NCI-H146 treated with DMSO at 0.1 percent for 48 hours (cell line): Measurements from ENCODE around the gene HEXA.
A peak's percentile ranks its signal among the peaks of the same experiment; 100 is the strongest.
"Not testable (repeated sequence)": the region's sequence is repeated elsewhere in the genome, so short reads cannot be mapped to it uniquely, and the experiment has no call there.

Experiments used
- DNase-seq: peaks from one replicate; lab custom pipeline; 2025; ENCODE audit not compliant: unreplicated experiment; lab: John Stamatoyannopoulos, UW

Gene HEXA

GRCh38 chr15:72375846-72376581, at the start of gene HEXA:
TSS of gene HEXA (minus strand) at chr15:72376014. CDS start at chr15:72375972, 42 bp downstream.
- peak; percentile 78 for DNase-seq

GRCh38 chr15:72423256-72423655, 47.4 kb upstream of the HEXA start:
- DNase-seq: no peak

- DNase-seq: no peak
These were observed 45.7 kb upstream of the HEXA start for GRCh38 chr15:72421484-72421883.

- no peak for DNase-seq
These were observed 44.8 kb upstream of the HEXA start for GRCh38 chr15:72420576-72420975.

- not testable (repeated sequence) for DNase-seq
These were observed 44.0 kb upstream of the HEXA start for GRCh38 chr15:72419768-72420167.

- no peak for DNase-seq
These were observed 39.5 kb upstream of the HEXA start for GRCh38 chr15:72415304-72415703.

- DNase-seq: not testable (repeated sequence)
These were observed 37.5 kb upstream of the HEXA start for GRCh38 chr15:72413337-72413736.

- DNase-seq: no peak
These were observed 35.7 kb upstream of the HEXA start for GRCh38 chr15:72411544-72411943.

- DNase-seq: no peak
These were observed 35.3 kb upstream of the HEXA start for GRCh38 chr15:72411111-72411510.

- no peak for DNase-seq
These were observed 31.1 kb upstream of the HEXA start for GRCh38 chr15:72406936-72407335.

GRCh38 chr15:72404841-72405240, 29.0 kb upstream of the HEXA start:
- DNase-seq: no peak

GRCh38 chr15:72404356-72404755, 28.5 kb upstream of the HEXA start:
- no peak for DNase-seq

GRCh38 chr15:72402726-72403125, 26.9 kb upstream of the HEXA start:
- no peak for DNase-seq

- DNase-seq: no peak
These were observed 22.8 kb upstream of the HEXA start for GRCh38 chr15:72398648-72399047.

GRCh38 chr15:72397796-72398588, 22.2 kb upstream of the HEXA start, which contains the start of gene TMEM202:
TSS of gene TMEM202 (plus strand) at chr15:72398305. CDS start at chr15:72398327, 22 bp downstream.
- no peak for DNase-seq

- DNase-seq: not testable (repeated sequence)
These were observed 20.5 kb upstream of the HEXA start for GRCh38 chr15:72396331-72396730.

GRCh38 chr15:72389231-72389630, 13.4 kb upstream of the HEXA start:
- no peak for DNase-seq

GRCh38 chr15:72387741-72388140, 11.9 kb upstream of the HEXA start:
- no peak for DNase-seq

- DNase-seq: no peak
These were observed 6.3 kb upstream of the HEXA start for GRCh38 chr15:72382146-72382545.

- DNase-seq: no peak
These were observed 4.9 kb upstream of the HEXA start for GRCh38 chr15:72380743-72381142.

- no peak for DNase-seq
These were observed 4.1 kb upstream of the HEXA start for GRCh38 chr15:72379856-72380430.

- DNase-seq: not testable (repeated sequence)
These were observed 3.3 kb upstream of the HEXA start for GRCh38 chr15:72379106-72379505.
